A172 (cell line): ENCODE data around the gene ZNF573. TPM values are rescaled to one million over a fixed set of nuclear protein-coding genes. Genes with fewer than 3 reads are reported as not detected.

Source experiments
- DNase-seq: peaks from one replicate; pipeline ENCODE4 v3.0.0-alpha.2; 2015; ENCODE audit warnings: low spot score
- total RNA-seq: library from RNA; depleted of rRNA; stranded (reverse); fragments of >200 nt; shearing (Covaris generic); gene quantifications from 2 replicates; pipeline ENCODE4 v1.2.3, GENCODE V29; 2014; rRNA removed

ZNF573 gene
- total RNA-seq, 1 experiment from 2014 or later = 6.0 TPM

- DNase-seq = no peak
Observed at GRCh38 chr19:37695144-37695899, 84.1 kb downstream of the ZNF573 start.

GRCh38 chr19:37692956-37693620, 86.3 kb downstream of the ZNF573 start:
- no peak for DNase-seq

- no peak for DNase-seq
Observed at GRCh38 chr19:37691881-37692504, 87.4 kb downstream of the ZNF573 start.

Other genes with a start within 250 kb of the ZNF573 start
- 1.9 and 6.2 TPM in 2 replicates for gene ZNF571, start 184.8 kb downstream of the ZNF573 start, total RNA-seq
- 0.07 and 0.14 TPM in 2 replicates for gene ZNF540, start 184.7 kb downstream of the ZNF573 start, total RNA-seq
- 10.0 and 10.1 TPM in 2 replicates for gene ZFP30, start 124.1 kb downstream of the ZNF573 start, total RNA-seq
- 0.26 and 0.59 TPM in 2 replicates for gene ZNF607, start 59.8 kb downstream of the ZNF573 start, total RNA-seq
- gene WDR87, start 127.0 kb upstream of the ZNF573 start, total RNA-seq = not detected in 2 replicates
- gene SIPA1L3, start 127.6 kb upstream of the ZNF573 start, total RNA-seq = 27.2 and 42.2 TPM in 2 replicates